GM13976 (cell line): Measurements from ENCODE around the gene RASA3.

ENCODE experiments used
- DNase-seq: peaks from one replicate; pipeline ENCODE4 v3.0.0; 2012; ENCODE audit warnings: low spot score
- CTCF ChIP-seq: IDR thresholded peaks from 2 replicates; pipeline ENCODE4 v1.5.1; 2012; ENCODE audit warnings: borderline replicate concordance, mild to moderate bottlenecking; ENCODE audit not compliant: insufficient read depth; ENCODE audit errors: extremely low read depth, missing control alignments, control extremely low read depth
- in situ Hi-C: fragments of 300-500 bp; cut with MboI; formaldehyde crosslinking; loops from one replicate; pipeline ENCODE4 v1.12.0; 2022; ENCODE audit warnings: low sequenced_read_pairs, mixed read lengths, inconsistent platforms; ENCODE audit not compliant: unreplicated experiment

RASA3 gene

DNA sequence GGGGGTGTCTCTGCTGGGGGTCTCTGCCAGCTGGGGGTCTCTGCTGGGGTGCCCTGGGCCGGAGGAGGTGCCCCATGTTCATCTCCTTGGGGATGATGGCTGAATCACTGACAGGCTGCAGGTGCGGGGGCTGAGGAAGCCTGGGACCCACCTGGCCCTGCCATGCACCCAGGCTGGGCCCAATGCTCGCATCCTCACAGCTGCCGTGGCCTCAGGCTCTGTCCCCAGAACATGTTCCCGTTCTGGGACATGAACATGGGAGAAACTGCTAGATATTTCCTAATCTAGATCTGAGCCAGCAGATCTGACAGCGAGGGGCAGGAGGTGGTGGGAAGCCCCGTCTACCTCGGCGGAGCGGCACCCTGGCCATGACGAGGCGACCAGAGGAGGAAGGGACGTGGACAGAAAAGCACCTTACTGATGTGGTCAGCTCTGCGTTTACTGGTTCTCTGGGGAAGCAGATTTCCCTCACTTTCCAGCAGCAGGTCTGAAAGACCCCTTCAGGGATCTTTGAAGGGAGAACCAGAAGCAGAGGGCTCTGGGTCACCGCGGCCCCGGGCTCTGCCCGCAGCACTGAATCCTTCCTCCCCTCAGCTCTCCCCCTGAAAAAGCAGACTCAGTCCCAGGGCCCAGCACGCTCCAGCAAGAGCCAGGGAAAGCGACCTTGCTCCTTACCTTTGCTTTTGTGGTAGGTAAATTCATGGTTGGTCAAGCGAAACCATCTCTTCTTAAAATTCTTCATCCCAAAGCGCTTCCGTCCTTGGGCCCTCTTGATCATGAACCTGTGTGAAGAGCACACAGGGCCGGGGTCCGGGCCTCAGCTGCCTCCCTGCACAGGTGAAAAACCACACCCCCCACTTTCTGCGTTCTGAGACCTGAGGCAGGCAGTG lies 132.0 kb downstream of the RASA3 start:
- no peak for DNase-seq
- no peak for TF ChIP-seq CTCF
- in situ Hi-C loops: no loop called here

DNA sequence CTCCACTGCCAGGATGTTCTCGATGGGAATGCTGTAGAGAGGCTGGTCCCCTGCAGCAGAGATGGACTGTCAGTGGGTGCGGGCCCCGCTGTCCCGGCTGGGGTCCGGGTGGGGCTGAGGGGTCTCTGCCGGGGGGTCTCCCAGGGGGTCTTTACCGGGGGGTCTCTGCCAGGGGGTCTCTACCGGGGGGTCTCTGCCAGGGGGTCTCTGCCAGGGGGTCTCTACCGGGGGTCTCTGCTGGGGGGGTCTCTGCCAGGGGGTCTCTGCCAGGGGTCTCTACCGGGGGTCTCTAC lies 132.9 kb downstream of the RASA3 start:
- TF ChIP-seq CTCF: no peak
- in situ Hi-C loops: no loop called here
- DNase-seq: no peak

GRCh38 chr13:113998781-113999617 lies 133.4 kb downstream of the RASA3 start:
- in situ Hi-C loops: no loop called here
- TF ChIP-seq CTCF: no peak
- DNase-seq: no peak

DNA sequence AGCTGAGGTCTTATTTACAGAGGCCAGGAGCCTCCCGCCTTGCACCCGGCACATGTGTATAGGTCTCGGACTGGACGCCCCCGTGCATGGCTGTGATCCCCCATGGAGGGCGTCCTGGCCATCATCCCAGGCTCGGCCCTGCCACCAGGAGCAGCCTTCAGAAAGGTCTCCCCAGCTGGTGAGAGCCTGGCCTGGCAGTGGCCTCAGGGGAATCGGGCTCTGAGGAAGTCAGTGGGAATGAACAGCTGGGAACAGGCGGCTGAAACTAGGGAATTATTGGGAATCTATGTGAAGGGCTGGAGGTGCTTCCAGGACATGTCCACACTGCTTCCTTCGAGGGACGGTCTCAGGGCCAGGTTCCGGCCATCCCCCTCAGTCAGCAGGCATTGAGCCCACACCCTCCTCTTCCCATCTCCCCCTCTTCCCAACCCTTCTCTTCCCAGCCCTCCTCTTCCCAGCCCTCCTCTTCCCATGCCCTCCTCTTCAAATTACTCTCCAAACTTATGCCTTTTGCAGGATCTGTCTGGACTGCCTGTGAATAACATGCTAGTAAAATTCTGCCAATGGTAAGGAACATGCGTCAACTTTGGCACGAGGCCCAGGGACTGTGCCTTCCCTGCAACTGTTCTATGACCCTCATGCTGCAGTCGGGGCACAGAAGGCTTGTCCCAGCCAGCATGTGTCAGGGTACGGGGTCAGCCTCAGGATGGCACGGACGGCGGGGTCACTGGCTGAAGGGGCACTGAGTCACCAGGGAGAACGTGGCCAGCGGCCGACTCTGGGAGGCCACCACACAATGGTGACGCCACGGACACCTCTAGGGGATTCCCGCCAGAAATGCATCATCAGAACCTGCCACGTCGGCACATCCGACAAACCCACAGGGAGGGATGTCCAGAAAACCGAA lies 134.3 kb downstream of the RASA3 start:
- in situ Hi-C loops: no loop called here
- no peak for DNase-seq
- TF ChIP-seq CTCF: no peak

DNA sequence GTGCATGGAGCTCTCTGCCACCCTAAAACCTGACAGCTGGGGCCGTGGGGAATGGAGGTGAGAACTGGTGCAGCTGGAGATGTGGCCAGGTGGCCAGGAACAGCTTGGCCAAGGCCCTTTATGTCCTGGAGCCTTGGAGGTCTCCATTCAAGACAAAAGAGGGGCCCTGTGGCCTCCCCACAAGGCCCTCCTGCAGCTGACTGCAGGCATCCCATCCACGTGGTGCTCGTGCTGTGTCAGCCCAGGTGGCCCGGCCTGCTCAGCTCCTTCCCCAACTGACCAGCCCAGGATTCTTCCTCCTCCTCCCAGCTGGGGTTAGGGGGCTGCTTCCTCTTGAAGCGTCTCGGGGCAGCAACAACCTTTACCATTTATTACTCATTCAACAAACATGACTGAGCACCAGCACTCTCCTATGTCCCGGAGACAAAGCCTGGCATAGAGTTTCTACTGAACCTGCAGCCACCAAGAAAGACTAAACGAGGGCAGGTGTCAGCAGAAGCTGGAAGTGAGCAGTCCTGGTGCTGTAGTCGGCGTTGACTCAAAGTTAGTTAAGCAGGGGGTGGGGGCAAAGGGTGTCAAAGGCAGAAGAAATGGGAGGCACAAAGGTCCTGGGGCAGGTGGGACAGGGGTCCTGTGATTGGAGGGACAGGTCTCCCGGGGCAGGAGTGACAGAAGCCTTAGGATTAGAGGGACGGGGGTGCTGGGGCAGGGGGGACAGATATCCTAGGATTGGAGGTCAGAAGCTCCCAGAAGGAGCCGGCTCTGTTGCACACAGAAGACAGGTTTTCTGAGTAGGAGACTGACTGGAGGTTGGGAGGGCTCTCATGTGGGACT lies 135.3 kb downstream of the RASA3 start:
- no peak for TF ChIP-seq CTCF
- DNase-seq: no peak
- in situ Hi-C loops: no loop called here
